ENCODE results near the gene EPN1. TPM values are rescaled to one million over a fixed set of nuclear protein-coding genes. Genes with fewer than 3 reads are reported as not detected.
"Not testable (repeated sequence)": the region's sequence is repeated elsewhere in the genome, so short reads cannot be mapped to it uniquely, and the experiment has no call there.

The EPN1 gene
- total RNA-seq, 1 donor from 2014 or later, result 145 TPM

DNA sequence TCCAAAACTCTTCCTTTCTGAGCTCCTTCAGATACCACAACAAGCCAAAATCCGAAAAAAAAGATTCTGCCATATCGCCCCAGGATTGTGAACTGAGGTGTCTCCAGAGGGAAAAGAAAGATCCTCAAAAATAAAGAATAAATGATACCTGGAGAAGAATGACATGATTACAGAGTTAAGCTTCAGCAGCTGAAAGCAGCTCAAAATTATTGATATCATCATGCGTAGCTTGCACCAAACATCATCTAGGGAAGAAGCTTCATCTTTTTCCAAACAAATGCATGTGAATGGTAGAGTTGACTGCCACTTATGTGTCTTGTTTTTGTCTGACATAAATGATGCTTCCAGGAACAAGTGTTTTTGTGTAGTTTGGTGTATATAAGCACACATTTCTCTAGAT lies 63.3 kb downstream of the EPN1 start, which contains the start of gene NLRP9:
Gene NLRP9 (minus strand): TSS at position 101 of the 400 bp plus-strand sequence. CDS start 28 bp downstream, at position 73.
- no peaks in the 10 kb centered on the region for H3K4me1 Mint-ChIP-seq (ENCODE audit: low read depth, unreplicated experiment)
- H3K9ac ChIP-seq (ENCODE audit: low read length), result no peak within 1 kb of the TSS
- no peaks in the 10 kb centered on the region for H3K79me2 ChIP-seq (ENCODE audit: insufficient read depth, low read length)
- H3K4me3 ChIP-seq (ENCODE audit: insufficient read depth, low read depth, low read length), result no peak within 1 kb of the TSS
- no peak within 1 kb of the TSS for H3K4me2 ChIP-seq (ENCODE audit: low read length)
- no peak within 1 kb of the TSS for H3K4me3 Mint-ChIP-seq (ENCODE audit: unreplicated experiment)
- no peak for DNase-seq (ENCODE audit: low read depth)
- no peak within 1 kb of the TSS for H3K27ac ChIP-seq (ENCODE audit: low read depth, low read length)
- TF ChIP-seq, protein P1, sequence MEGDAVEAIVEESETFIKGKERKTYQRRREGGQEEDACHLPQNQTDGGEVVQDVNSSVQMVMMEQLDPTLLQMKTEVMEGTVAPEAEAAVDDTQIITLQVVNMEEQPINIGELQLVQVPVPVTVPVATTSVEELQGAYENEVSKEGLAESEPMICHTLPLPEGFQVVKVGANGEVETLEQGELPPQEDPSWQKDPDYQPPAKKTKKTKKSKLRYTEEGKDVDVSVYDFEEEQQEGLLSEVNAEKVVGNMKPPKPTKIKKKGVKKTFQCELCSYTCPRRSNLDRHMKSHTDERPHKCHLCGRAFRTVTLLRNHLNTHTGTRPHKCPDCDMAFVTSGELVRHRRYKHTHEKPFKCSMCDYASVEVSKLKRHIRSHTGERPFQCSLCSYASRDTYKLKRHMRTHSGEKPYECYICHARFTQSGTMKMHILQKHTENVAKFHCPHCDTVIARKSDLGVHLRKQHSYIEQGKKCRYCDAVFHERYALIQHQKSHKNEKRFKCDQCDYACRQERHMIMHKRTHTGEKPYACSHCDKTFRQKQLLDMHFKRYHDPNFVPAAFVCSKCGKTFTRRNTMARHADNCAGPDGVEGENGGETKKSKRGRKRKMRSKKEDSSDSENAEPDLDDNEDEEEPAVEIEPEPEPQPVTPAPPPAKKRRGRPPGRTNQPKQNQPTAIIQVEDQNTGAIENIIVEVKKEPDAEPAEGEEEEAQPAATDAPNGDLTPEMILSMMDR (IDR thresholded peaks at IDR 0.05; ENCODE audit: insufficient read depth, low read depth, low read length), result no peak
- no peak for TF ChIP-seq EZH2 (IDR thresholded peaks at IDR 0.05; ENCODE audit: insufficient read depth, low read length)
- no peak within 1 kb of the TSS for H3K27ac Mint-ChIP-seq (ENCODE audit: unreplicated experiment)
- no peaks in the 10 kb centered on the region for H3K27me3 Mint-ChIP-seq (ENCODE audit: low read depth, unreplicated experiment)
- H3K36me3 ChIP-seq (ENCODE audit: insufficient read depth, low read length), result no peaks in the 10 kb centered on the region
- no peaks in the 10 kb centered on the region for H3K27me3 ChIP-seq (ENCODE audit: insufficient read depth, low read length)
- no peaks in the 10 kb centered on the region for H3K9me3 Mint-ChIP-seq (ENCODE audit: unreplicated experiment)
- H3K9me3 ChIP-seq (ENCODE audit: insufficient read depth, low read depth, low read length), result no peaks in the 10 kb centered on the region
- no peak within 1 kb of the TSS for H2AFZ ChIP-seq (ENCODE audit: low read depth, low read length)
- no peaks in the 10 kb centered on the region for H3K4me1 ChIP-seq (ENCODE audit: insufficient read depth, low read length)
- H4K20me1 ChIP-seq (ENCODE audit: insufficient read depth, low read length), result no peaks in the 10 kb centered on the region
- FAIRE-seq, result no peak
- H3K36me3 Mint-ChIP-seq (ENCODE audit: low read depth, unreplicated experiment), result no peaks in the 10 kb centered on the region

DNA sequence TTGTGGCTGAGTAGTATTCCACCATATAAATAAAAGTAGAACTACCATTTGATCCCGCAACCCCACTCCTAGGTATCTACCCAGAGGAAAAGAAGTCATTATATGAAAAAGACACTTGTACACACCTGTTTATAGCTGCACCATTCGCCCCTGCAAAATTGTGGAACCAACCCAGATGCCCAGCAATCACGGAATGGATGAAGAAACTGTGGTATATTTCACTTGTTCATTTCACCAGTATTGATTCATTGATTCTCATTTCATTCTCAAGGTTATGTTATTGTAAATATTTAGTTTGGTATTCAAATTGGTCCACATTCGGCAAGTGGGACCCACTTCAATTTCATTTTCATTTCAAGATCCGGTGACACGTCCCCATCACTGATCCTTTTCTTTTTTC lies 75.7 kb downstream of the EPN1 start:
- Histone ChIP-seq H3K27me3 (ENCODE audit: insufficient read depth, low read length) (no peaks in the 10 kb centered on the region), H3K27ac (ENCODE audit: low read depth, low read length) (no peak overlapping the region), H3K79me2 (ENCODE audit: insufficient read depth, low read length) (no peaks in the 10 kb centered on the region), H4K20me1 (ENCODE audit: insufficient read depth, low read length) (no peaks in the 10 kb centered on the region), H3K9ac (ENCODE audit: low read length) (no peak overlapping the region), H3K4me1 (ENCODE audit: insufficient read depth, low read length) (no peaks in the 10 kb centered on the region), H3K36me3 (ENCODE audit: insufficient read depth, low read length) (no peaks in the 10 kb centered on the region), H3K4me3 (ENCODE audit: insufficient read depth, low read depth, low read length) (no peak overlapping the region), H3K9me3 (ENCODE audit: insufficient read depth, low read depth, low read length) (no peaks in the 10 kb centered on the region), H2AFZ (ENCODE audit: low read depth, low read length) (no peak overlapping the region), H3K4me2 (ENCODE audit: low read length) (no peak overlapping the region)
- H3K4me3 Mint-ChIP-seq (ENCODE audit: unreplicated experiment), result no peak overlapping the region
- FAIRE-seq (no peak), DNase-seq (ENCODE audit: low read depth) (no peak)
- TF ChIP-seq, protein P1 (IDR thresholded peaks at IDR 0.05; ENCODE audit: insufficient read depth, low read depth, low read length), result no peak
- no peak for TF ChIP-seq EZH2 (IDR thresholded peaks at IDR 0.05; ENCODE audit: insufficient read depth, low read length)
- no peak overlapping the region for H3K27ac Mint-ChIP-seq (ENCODE audit: unreplicated experiment)
- no peaks in the 10 kb centered on the region for H3K27me3 Mint-ChIP-seq (ENCODE audit: low read depth, unreplicated experiment)
- H3K36me3 Mint-ChIP-seq (ENCODE audit: low read depth, unreplicated experiment), result no peaks in the 10 kb centered on the region
- H3K9me3 Mint-ChIP-seq (ENCODE audit: unreplicated experiment), result peaks cover 18% of the 10 kb centered on the region
- no peaks in the 10 kb centered on the region for H3K4me1 Mint-ChIP-seq (ENCODE audit: low read depth, unreplicated experiment)

DNA sequence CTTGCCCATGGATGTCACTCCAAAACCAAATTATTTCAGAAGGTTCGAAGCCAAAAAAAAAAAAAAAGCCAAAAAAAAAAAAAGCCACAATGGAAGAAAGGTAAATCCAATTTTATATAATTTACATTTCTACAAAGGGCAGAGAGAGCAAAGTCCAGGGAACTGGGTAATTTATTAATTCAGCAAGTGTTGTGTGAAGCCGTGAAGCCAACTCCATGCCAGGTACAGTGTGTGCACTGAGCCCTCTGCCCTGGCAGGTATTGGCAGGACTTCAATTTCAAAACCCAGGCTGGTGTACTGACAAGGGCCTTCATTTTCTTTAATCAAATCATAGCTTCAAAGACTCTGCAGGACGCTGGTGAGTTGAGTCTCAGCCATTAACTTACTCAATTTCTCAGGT lies 78.4 kb downstream of the EPN1 start:
- Histone ChIP-seq H3K79me2 (ENCODE audit: insufficient read depth, low read length) (no peaks in the 10 kb centered on the region), H3K4me1 (ENCODE audit: insufficient read depth, low read length) (no peaks in the 10 kb centered on the region), H3K36me3 (ENCODE audit: insufficient read depth, low read length) (no peaks in the 10 kb centered on the region), H3K4me2 (ENCODE audit: low read length) (no peak overlapping the region), H3K9me3 (ENCODE audit: insufficient read depth, low read depth, low read length) (no peaks in the 10 kb centered on the region), H2AFZ (ENCODE audit: low read depth, low read length) (no peak overlapping the region), H3K4me3 (ENCODE audit: insufficient read depth, low read depth, low read length) (no peak overlapping the region), H3K27ac (ENCODE audit: low read depth, low read length) (no peak overlapping the region), H4K20me1 (ENCODE audit: insufficient read depth, low read length) (no peaks in the 10 kb centered on the region), H3K27me3 (ENCODE audit: insufficient read depth, low read length) (no peaks in the 10 kb centered on the region), H3K9ac (ENCODE audit: low read length) (no peak overlapping the region)
- TF ChIP-seq EZH2 (IDR thresholded peaks at IDR 0.05; ENCODE audit: insufficient read depth, low read length), result no peak
- TF ChIP-seq, protein P1 (IDR thresholded peaks at IDR 0.05; ENCODE audit: insufficient read depth, low read depth, low read length), result no peak
- Mint-ChIP-seq H3K4me1 (ENCODE audit: low read depth, unreplicated experiment) (no peaks in the 10 kb centered on the region), H3K9me3 (ENCODE audit: unreplicated experiment) (peaks cover 18% of the 10 kb centered on the region), H3K27me3 (ENCODE audit: low read depth, unreplicated experiment) (no peaks in the 10 kb centered on the region), H3K36me3 (ENCODE audit: low read depth, unreplicated experiment) (no peaks in the 10 kb centered on the region), H3K4me3 (ENCODE audit: unreplicated experiment) (no peak overlapping the region), H3K27ac (ENCODE audit: unreplicated experiment) (no peak overlapping the region)
- DNase-seq (ENCODE audit: low read depth), result no peak
- no peak for FAIRE-seq

DNA sequence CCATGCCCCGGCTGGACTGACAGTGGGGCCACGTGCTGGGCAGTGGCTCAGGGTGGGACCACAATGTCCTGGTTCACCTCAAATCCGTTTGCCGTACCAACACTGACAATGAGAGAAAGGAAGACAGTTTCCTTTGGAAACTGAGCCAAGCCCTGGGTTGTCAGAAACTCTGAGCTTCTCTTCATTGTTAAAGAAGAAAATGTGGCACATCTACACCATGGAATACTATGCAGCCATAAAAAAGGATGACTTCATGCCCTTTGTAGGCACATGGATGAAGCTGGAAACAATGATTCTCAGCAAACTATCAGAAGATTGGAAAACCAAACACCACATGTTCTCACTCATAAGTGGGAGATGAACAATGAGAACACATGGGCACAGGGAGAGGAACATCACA lies 81.8 kb downstream of the EPN1 start:
- H3K9ac ChIP-seq (ENCODE audit: low read length); FAIRE-seq; H3K4me3 ChIP-seq (ENCODE audit: insufficient read depth, low read depth, low read length); H3K4me3 Mint-ChIP-seq (ENCODE audit: unreplicated experiment); H3K27ac ChIP-seq (ENCODE audit: low read depth, low read length); H3K4me1 ChIP-seq (ENCODE audit: insufficient read depth, low read length); H3K27me3 Mint-ChIP-seq (ENCODE audit: low read depth, unreplicated experiment); H3K9me3 ChIP-seq (ENCODE audit: insufficient read depth, low read depth, low read length); H3K4me1 Mint-ChIP-seq (ENCODE audit: low read depth, unreplicated experiment); H3K4me2 ChIP-seq (ENCODE audit: low read length); H2AFZ ChIP-seq (ENCODE audit: low read depth, low read length); DNase-seq (ENCODE audit: low read depth); H3K36me3 ChIP-seq (ENCODE audit: insufficient read depth, low read length); H3K27me3 ChIP-seq (ENCODE audit: insufficient read depth, low read length); H3K79me2 ChIP-seq (ENCODE audit: insufficient read depth, low read length); H3K36me3 Mint-ChIP-seq (ENCODE audit: low read depth, unreplicated experiment); H3K27ac Mint-ChIP-seq (ENCODE audit: unreplicated experiment); H4K20me1 ChIP-seq (ENCODE audit: insufficient read depth, low read length): not testable (repeated sequence)
- peaks cover 23% of the 10 kb centered on the region for H3K9me3 Mint-ChIP-seq (ENCODE audit: unreplicated experiment)

Measured in astrocyte (in vitro differentiated cells and primary cell).